Superior temporal gyrus (tissue), 1 donor: ENCODE measurements around the gene GALNT12.

ENCODE experiments used
- DNase-seq: peaks from one replicate; pipeline ENCODE4 v3.0.0-alpha.2; 2016; ENCODE audit errors: extremely low spot score

GALNT12 gene, protein sequence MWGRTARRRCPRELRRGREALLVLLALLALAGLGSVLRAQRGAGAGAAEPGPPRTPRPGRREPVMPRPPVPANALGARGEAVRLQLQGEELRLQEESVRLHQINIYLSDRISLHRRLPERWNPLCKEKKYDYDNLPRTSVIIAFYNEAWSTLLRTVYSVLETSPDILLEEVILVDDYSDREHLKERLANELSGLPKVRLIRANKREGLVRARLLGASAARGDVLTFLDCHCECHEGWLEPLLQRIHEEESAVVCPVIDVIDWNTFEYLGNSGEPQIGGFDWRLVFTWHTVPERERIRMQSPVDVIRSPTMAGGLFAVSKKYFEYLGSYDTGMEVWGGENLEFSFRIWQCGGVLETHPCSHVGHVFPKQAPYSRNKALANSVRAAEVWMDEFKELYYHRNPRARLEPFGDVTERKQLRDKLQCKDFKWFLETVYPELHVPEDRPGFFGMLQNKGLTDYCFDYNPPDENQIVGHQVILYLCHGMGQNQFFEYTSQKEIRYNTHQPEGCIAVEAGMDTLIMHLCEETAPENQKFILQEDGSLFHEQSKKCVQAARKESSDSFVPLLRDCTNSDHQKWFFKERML

DNA sequence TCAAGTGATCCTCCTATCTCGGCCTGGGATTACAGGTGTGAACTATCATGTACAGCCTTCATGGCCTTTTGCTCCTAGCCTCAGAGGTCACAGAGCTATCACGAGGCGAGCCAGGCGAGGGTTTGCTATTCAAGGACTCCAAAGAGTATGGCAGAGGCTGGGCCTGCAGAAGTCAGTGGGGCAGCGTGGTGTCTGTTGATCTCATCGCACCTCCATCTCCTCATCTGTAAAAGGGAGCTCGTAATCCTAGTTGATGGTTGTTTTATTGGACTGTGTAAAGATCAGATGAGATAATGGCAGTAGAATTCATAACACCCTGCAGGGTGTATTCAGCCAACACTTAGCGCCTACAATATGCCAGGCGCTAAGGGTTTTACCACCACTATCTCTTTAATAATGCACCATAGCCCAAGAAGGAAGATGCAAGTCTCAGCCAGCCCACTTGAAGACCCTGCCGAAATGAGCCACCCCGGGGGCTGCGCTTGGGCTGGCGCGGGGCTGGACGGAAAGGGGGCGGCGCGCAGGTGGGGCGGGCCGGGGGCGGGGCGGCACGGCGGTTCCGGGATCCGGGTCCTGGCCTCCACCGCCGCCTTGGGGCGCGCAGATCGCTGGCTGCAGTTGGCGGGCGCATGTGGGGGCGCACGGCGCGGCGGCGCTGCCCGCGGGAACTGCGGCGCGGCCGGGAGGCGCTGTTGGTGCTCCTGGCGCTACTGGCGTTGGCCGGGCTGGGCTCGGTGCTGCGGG lies at the start of gene GALNT12:
GALNT12 (plus strand) TSS at position 601 of the 744 bp plus-strand sequence; CDS start at position 630, 29 bp downstream.
- peak; percentile 51 for DNase-seq

GRCh38 chr9:98760231-98760630 lies 47.2 kb upstream of the GALNT12 start:
- no peak for DNase-seq

- DNase-seq, result no peak
Observed at GRCh38 chr9:98763986-98764745, 43.3 kb upstream of the GALNT12 start.

GRCh38 chr9:98765256-98765655 lies 42.2 kb upstream of the GALNT12 start:
- DNase-seq, result no peak

DNA sequence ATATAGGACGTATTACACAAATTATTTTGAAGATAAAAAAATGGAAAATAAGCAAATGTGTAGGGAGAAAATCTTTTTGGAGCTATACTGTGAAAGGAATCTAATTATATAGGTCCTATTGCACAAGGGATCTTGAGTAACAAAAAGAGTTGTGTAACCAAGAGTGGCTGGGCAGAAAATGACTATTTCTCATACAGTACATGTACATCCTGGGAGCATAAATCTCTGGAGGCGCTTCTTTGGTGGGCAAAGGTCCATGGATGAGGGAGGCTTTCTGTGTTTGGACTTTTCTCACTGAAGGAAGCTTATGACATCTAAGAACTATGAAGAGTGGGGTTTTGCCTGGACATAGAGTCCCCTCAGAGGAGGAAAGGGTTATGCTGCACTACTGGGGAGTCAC lies 40.9 kb upstream of the GALNT12 start:
- no peak for DNase-seq

DNA sequence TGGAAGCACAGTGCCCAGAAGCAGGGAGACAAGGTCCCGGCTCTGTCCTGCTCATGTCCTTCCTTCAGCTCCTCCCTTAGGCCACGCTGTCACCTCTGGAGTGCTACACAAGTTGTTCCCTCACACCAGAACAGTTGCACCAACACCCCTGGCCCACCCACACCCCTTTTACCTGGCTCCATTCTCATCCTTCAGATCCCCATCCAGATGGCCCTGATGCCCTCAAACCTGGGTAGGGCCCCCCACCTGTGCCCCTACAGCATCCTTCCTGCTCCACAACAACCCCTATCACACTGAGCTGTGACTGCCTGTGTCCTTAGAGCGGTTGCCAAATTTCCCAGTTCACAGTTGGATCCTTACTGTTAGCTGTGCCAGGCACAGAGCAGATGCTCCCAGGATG lies 40.3 kb upstream of the GALNT12 start:
- DNase-seq, result no peak

- DNase-seq, result no peak
Observed at GRCh38 chr9:98767915-98768314, 39.6 kb upstream of the GALNT12 start.

DNA sequence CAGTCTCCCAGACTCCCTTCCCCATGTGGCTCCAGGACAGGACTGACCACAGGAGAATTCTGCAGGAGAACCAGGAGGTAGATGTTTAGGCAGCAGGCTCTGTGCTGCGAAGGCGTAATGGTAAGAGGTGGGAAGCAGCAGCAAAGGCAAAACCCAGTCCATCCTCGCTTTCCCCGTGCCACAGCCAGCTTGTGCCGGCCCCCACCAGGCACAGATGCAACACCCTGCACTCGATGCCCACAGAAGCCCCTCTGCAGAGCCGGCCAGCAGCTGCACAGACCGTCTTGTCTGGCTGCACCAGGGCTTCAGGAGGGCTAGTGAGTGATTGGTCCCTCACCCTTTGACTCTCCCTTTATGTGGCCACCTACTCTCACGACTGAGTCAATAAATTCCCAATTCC lies 39.1 kb upstream of the GALNT12 start:
- DNase-seq, result no peak

DNA sequence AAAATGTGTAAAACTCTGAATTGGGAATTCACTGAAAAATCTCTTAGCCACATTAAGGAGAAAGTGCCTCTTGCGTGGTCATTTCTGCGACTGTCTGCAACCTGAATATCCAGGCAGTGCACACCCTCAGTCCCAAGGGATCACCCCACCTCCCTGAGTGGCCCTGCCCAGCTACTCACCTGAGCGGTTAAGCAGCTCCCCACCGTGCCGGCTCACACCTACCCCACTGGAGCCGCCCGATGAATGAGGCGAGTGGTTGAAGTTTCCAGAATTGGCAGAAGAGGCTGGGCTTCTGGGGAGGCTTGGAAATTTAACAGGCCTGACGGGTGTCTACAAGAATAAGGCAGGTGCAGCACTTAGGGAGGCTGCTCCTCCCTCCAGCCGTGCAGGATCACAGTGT lies 36.8 kb upstream of the GALNT12 start:
- no peak for DNase-seq

DNA sequence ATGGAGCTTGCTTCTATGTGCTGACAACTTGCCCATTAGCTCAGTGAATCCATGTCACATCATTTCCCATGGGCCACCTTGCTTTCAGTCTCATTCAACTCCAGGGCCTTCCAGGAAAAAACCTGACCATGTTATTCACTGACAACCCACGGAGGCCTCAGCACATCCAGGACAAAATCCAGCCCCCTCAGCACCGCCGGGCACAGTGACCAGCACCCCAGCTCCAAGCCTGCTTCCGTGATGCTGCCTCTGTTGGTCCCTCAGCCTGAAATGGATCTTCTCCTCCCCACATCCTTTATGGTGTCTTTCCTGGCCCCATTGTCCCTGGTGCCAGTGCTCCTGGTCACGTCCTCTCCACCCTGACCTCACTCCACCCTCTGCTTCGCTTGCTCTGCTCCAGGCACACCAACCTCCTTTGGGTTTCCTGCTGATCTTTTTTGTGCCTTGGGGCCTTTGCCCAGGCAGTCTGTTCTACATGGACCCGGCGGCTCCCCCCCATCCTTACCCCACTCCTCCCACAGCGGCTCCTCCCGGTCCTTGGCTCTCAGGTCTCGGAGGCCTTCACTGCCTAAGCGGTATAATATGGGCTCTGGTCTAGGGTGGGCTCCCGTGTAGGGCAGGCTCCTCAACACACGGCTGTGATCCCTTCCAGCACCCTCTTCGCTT lies 36.1 kb upstream of the GALNT12 start:
- no peak for DNase-seq

DNA sequence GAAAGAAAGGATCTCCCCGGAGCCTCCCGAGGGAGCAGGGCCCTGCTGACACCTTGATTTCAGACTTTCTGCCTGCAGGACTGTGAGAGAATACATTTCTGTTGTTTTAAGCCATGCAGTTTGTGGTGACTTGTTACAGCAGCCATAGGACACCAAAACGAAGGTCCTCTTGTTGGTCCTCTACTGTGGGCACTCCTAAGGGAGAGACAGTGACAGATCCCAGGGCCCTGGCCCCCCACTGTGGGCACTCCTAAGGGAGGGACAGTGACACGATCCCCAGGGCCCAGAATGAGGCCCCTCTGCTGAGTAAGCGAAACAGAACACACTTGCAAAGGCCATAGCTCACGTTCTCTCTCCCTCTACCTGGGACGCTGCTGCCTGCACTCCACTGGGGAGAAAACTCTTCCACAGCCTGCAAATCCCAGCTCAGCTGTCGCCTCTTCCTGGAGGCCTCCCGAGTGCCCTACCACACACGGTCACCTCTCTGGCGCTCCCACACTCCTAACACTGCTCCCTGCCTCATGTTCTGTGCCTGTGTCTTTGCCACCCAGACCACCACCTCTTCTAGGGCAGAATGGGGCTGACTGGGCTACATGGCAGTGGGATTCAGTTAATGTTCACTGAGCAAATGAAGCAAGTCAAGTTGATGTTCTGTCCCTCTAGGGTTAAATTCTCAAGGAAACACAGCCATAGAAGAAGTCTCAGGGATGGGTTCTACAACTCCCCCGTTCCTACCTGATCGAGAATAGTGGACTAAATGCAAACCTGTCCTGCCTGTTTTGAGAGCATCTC lies 34.9 kb upstream of the GALNT12 start:
- no peak for DNase-seq

DNA sequence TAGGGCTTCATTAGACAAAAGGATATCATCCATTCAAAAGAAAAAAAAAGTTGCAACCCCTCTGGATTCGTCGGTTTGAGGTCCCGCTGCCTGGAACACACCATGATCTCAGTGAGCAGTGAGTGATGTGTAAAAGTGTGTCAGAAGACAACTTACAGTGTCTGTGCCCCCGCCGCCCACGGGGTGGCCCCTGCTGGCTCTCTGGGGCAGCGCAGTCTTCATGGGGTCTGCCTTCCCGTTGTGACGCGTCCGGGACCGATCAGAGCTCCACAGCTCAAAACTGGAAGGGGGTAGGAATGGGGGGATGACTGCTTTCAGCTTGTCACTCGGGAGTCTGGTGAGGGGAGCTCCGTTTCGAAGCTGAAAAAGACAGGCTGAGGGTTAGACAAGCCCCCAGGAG lies 33.7 kb upstream of the GALNT12 start:
- no peak for DNase-seq

DNA sequence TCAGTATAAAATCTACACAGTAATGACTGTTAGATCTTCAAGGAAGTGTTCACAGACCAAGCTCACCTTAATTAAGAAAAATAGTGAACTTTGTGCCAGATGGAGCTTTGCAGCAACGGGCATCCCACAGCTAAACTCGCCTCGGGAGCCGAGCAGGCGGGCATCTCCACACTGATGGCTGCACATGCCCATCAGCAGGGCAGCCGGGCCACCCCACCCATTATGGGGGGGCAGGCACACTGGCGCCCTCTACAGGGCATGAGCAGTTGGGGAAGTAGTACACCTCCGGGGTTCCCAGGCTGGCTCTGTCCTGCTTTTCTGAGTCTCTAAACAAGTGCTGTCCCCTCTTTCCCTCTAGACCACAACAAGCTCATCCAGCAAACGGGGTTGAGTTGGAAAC lies 32.7 kb upstream of the GALNT12 start:
- no peak for DNase-seq

DNA sequence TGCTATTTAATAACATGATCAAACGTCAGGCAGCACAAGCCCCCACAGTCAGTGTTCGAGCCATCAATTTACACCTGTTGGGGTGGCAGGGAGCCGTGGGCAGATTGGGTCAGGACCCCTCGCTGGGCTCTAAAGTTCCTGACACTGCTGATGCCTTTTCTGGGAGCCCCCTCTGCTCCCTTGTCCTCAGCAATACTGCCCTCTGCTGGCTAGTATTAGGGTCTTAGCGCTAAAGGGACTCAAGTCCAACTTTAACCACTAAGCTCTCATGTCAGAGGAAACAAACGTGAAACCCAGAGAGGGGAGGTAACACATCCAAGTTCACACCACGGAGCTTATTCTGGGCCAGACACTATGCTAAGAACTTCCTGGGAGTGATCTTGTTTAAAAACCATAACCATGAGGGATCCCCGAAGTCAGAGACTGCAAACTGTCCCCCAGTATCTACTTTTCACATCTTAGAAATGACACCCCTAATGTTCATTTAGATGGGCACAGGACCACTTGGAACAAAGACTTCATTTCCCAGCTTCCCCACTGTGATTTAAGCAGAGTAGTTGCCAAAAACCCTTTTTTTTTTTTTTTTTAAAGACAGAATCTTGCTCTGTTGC lies 31.5 kb upstream of the GALNT12 start:
- DNase-seq, result peak; percentile 81

DNA sequence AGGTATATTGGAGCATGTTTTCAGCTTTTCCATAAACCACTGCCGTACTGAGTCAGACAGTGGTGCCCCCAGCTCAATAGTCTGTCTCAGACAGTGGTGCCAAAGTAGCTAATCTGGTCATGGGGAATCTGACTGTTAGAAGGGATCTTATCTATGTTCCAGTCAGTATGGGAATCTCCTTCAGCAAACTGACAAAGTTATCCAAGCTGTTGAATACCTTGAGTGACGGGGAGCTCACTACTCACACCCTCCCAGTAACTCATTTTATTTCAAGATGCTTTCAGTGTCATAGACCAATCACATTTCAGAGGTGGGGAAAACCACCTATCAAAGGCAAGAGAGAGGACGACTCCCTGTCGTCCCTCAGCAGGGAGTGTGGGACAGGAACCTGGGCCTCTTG lies 29.9 kb upstream of the GALNT12 start:
- DNase-seq, result no peak

DNA sequence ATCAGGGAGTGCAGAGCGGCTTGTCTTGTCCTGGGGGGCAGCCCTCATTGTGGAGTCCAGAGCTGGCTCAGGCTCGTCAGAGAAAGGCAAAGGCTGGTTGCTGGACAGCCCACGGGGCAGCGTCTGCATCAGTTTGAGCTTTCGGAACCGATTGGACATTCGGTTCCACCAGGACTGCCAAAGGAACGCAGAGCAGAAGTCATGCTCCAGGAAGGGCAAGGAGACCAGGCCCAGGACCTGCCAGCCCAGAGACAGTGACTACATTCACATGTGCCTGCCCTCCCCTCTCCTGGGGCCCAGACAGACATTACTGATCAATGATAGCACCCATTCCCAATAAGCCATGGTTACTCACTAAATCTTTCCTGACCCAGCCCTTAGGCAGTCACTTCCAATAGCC lies 29.2 kb upstream of the GALNT12 start:
- no peak for DNase-seq

GRCh38 chr9:98778711-98779530 lies 28.5 kb upstream of the GALNT12 start:
- no peak for DNase-seq

- DNase-seq, result no peak
Observed at GRCh38 chr9:98780059-98780749, 27.3 kb upstream of the GALNT12 start.
